Neutrophil (primary cell): ENCODE data around the gene FCHSD2.
"Not testable (repeated sequence)": the region's sequence is repeated elsewhere in the genome, so short reads cannot be mapped to it uniquely, and the experiment has no call there.

Experiments used
- H3K27ac ChIP-seq: fragments of 200-600 bp; sonication (generic); 2 replicates; pipeline ENCODE4 v1.5.1; 2016; ENCODE audit warnings: mild to moderate bottlenecking, moderate library complexity
- H3K27me3 ChIP-seq: fragments of 200-600 bp; sonication (generic); 2 replicates; pipeline ENCODE4 v1.6.0; 2016; ENCODE audit warnings: mild to moderate bottlenecking
- H3K36me3 ChIP-seq: fragments of 200-600 bp; sonication (generic); 2 replicates; pipeline ENCODE4 v1.5.1; 2017
- H3K4me1 ChIP-seq, 2 experiments: fragments of 200-600 bp in 1 of 2; sonication (generic) in 1 of 2; 1 replicate in 1 of 2; 2 replicates in 1 of 2; pipeline versions ENCODE4 v1.5.1 to v1.6.1; 2013 to 2016; ENCODE audit warnings: low read depth in 1 of 2, low read length in 1 of 2, mild to moderate bottlenecking in 1 of 2, moderate library complexity in 1 of 2; ENCODE audit not compliant: control insufficient read depth in 1 of 2, insufficient read depth in 1 of 2
- H3K4me3 ChIP-seq, 2 experiments: fragments of 200-600 bp in 1 of 2; sonication (generic) in 1 of 2; 1 replicate in 1 of 2; 2 replicates in 1 of 2; pipeline ENCODE4 v1.5.1; 2013 to 2016; ENCODE audit warnings: low read depth in 1 of 2, low read length in 1 of 2, mild to moderate bottlenecking in 1 of 2, moderate library complexity in 1 of 2
- H3K9me3 ChIP-seq: fragments of 200-600 bp; sonication (generic); 2 replicates; pipeline ENCODE4 v1.5.1; 2016
- TF ChIP-seq, protein P1 (sequence below): fragments of 200-600 bp; sonication (generic); IDR thresholded peaks from 2 replicates; pipeline ENCODE4 v1.5.1; 2016; ENCODE audit warnings: antibody characterized with exemption

Gene FCHSD2

DNA sequence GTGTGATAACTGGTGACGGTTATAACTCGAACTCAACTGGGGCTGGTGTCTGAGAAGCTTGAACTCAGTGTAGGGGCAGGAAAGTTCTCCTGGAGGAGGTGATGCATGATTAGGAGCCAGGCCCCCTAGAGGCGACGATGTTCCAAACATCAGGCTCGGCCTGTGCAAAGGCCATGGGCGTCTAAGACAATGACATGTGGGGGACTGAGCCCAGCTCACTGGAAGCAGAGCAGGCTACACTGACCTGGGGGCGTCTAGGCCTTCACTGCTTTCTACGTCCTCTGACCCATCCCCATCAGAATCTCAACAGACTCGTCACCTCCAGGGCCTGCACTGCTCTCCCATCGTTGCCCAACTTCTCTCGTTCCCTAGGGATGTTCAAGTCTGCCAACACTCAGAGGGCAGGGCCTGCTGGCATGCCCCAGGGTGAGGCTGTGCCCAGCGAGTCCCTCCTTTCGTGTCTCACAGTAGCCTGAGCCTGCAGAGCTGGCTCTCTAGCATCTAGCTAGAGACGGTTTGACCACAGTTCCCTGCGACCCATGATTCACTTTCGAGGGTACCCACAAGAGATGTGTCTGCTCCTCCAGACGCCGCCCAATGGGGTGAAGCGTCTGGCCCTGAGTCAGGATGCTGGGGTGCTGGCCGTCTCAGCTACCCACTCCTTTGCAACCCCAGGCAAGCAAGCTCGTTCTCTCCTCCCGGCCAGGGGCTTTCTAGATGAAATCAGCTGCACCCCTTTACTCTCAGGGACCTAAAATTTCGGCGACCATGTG is 329.0 kb downstream of the FCHSD2 start:
- Histone ChIP-seq H3K4me1 (peaks cover 55 to 70% of the 10 kb centered on the region in 2 experiments), H3K27ac (peak overlapping the region; percentile 98), H3K27me3 (no peaks in the 10 kb centered on the region), H3K36me3 (peaks cover 55% of the 10 kb centered on the region), H3K9me3 (no peaks in the 10 kb centered on the region), H3K4me3 (peak overlapping the region; percentile 82 to 97)
- TF ChIP-seq, protein P1, sequence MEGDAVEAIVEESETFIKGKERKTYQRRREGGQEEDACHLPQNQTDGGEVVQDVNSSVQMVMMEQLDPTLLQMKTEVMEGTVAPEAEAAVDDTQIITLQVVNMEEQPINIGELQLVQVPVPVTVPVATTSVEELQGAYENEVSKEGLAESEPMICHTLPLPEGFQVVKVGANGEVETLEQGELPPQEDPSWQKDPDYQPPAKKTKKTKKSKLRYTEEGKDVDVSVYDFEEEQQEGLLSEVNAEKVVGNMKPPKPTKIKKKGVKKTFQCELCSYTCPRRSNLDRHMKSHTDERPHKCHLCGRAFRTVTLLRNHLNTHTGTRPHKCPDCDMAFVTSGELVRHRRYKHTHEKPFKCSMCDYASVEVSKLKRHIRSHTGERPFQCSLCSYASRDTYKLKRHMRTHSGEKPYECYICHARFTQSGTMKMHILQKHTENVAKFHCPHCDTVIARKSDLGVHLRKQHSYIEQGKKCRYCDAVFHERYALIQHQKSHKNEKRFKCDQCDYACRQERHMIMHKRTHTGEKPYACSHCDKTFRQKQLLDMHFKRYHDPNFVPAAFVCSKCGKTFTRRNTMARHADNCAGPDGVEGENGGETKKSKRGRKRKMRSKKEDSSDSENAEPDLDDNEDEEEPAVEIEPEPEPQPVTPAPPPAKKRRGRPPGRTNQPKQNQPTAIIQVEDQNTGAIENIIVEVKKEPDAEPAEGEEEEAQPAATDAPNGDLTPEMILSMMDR, result peak; percentile 78

DNA sequence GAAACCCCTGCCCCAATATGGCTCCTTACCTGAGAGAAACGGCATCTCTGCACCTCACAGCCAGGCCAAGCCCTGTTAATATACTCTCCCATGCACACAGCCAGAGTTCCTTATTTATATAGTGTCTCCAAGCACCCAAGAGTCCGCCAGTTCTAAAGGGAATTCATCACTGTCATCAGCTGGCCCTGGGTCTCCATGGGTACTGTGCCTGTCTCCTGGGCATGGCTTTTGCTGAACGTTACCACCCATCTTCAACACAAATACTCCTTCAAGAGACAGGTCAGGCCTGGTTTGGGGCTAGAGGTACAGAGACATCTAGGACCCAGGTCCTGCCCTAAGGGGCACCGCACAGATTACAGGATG is 329.5 kb downstream of the FCHSD2 start:
- Histone ChIP-seq H3K4me3 (peak overlapping the region; percentile 82 to 97), H3K27ac (peak overlapping the region; percentile 98), H3K9me3 (no peaks in the 10 kb centered on the region), H3K27me3 (no peaks in the 10 kb centered on the region), H3K4me1 (peaks cover 54 to 70% of the 10 kb centered on the region in 2 experiments), H3K36me3 (peaks cover 51% of the 10 kb centered on the region)
- TF ChIP-seq, protein P1, result no peak

GRCh38 chr11:72811686-72812085 is 330.4 kb downstream of the FCHSD2 start:
- Histone ChIP-seq H3K4me3 (peak overlapping the region; percentile 82 to 97), H3K4me1 (peaks cover 54 to 71% of the 10 kb centered on the region in 2 experiments), H3K36me3 (peaks cover 42% of the 10 kb centered on the region), H3K27ac (peak overlapping the region; percentile 98)
- not testable (repeated sequence) for H3K27me3 ChIP-seq, H3K9me3 ChIP-seq

DNA sequence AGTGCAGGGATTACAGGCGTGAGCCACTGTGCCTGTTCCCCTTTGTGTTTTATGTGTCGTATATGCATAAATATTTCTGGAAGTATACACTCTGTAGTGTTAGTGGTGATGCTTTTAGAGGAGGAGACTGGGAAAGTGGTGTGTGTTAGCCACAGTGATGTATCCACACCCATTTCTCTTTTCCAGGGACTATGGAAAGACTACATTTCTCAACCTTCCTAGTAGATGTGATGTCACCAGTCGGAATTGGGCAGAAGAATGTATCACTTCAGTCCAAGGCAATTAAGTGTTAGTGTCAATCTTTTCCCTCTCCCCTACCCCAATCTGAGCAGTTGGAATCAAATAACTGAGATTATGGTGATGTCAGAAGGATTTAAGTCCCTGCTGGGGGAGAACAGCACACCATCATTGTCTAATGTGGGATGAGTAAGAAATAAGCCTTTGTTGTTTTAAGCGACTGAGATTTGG is 333.8 kb downstream of the FCHSD2 start:
- TF ChIP-seq, protein P1, result no peak
- no peaks in the 10 kb centered on the region for H3K27me3 ChIP-seq
- peaks cover 80 to 97% of the 10 kb centered on the region in 2 experiments for H3K4me1 ChIP-seq
- peak overlapping the region; percentile 52 to 97 for H3K4me3 ChIP-seq
- peaks cover 43% of the 10 kb centered on the region for H3K36me3 ChIP-seq
- H3K9me3 ChIP-seq, result no peaks in the 10 kb centered on the region
- H3K27ac ChIP-seq, result peak overlapping the region; percentile 98

DNA sequence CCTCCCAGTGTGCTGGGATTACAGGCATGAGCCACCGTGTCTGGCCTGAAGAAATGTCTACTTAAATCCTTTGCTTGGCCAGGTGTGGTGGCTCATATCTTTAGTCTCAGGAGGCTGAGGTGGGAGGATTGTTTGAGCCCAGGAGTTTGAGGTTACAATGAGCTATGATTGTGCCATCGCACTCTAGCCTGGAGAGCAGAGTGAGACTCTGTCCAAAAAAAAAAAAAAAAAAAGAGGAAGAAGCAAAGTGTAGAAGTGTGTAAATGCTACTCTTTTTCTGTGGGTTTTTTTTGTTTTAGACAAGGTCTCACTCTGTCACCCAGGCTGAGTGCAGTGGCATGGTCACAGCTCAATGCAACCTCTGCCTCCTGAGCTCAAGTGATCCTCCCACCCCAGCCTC is 334.3 kb downstream of the FCHSD2 start:
- H3K9me3 ChIP-seq, result no peaks in the 10 kb centered on the region
- H3K27me3 ChIP-seq, result no peaks in the 10 kb centered on the region
- H3K36me3 ChIP-seq, result peaks cover 48% of the 10 kb centered on the region
- H3K27ac ChIP-seq, result peak overlapping the region; percentile 98
- TF ChIP-seq, protein P1, result no peak
- H3K4me3 ChIP-seq, result peak overlapping the region; percentile 52 to 97
- H3K4me1 ChIP-seq, result peaks cover 82 to 95% of the 10 kb centered on the region in 2 experiments

GRCh38 chr11:72807021-72807693 is 335.0 kb downstream of the FCHSD2 start:
- peak overlapping the region; percentile 98 for H3K27ac ChIP-seq
- peak overlapping the region; percentile 52 to 97 for H3K4me3 ChIP-seq
- H3K4me1 ChIP-seq, result peaks cover 82 to 89% of the 10 kb centered on the region in 2 experiments
- TF ChIP-seq, protein P1, result peak; percentile 48
- H3K36me3 ChIP-seq, result peaks cover 54% of the 10 kb centered on the region
- H3K9me3 ChIP-seq, result no peaks in the 10 kb centered on the region
- no peaks in the 10 kb centered on the region for H3K27me3 ChIP-seq

- peak overlapping the region; percentile 98 for H3K27ac ChIP-seq
- H3K4me3 ChIP-seq, result peak overlapping the region; percentile 29 to 97
- H3K27me3 ChIP-seq, H3K9me3 ChIP-seq: not testable (repeated sequence)
- H3K36me3 ChIP-seq, result peaks cover 54% of the 10 kb centered on the region
- peaks cover 78 to 81% of the 10 kb centered on the region in 2 experiments for H3K4me1 ChIP-seq
These were observed 335.7 kb downstream of the FCHSD2 start for GRCh38 chr11:72806378-72806777.
